HG03139 (cell line): ENCODE measurements around the gene ODC1.

ENCODE experiments used
- ATAC-seq: cut with Tn5 transposase; IDR thresholded peaks from one replicate; pipeline ENCODE4 v1.9.1; 2021; ENCODE audit not compliant: unreplicated experiment

ODC1 gene

DNA sequence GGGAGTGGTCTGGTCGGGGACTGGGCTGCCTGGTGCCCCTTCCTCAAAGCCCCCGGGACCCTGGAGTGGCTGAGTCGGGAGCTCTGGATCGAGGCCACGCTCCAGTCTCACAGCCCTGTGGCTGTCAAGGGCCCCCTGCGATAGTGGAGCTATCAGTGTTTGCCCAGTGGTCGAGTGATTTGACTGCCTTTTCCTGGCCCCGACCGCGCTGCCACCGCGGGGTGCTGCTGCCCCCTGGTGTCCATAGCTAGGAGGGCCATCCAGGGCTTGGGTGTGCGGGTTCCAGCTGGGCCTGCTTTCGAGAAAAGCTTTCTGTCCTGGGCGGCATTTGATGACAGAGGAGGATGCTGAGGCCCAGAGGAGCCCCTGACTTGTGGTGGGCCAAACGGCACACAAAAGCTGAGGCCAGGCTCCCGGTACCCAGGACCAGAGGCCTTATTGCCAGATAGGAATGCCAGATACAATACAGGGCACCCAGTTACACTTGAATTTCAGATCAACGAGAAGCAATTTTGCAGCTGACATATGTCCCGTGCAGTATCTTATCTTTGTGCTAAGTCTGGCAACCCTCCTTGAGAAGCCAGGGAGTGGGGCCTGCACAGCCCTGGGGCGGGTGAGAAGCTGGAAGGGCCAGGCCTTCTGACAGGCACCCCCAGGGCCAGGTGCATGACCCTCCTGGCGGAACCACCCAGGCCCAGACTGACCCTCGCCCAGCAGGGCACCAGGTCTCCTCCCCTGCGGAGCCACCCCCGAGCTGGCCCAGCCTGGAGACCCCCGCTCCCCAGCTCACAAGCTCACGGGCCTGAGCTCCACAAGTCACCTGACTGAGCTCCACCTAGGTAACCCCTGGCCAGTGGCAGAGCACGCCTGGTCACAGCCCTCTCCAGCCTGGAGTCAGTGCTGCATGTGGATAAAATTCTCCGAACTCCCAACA is 13.0 kb downstream of the ODC1 start:
- ATAC-seq = peak; percentile 64

- ATAC-seq = no peak
These were observed 13.9 kb downstream of the ODC1 start for GRCh38 chr2:10433947-10434885.

GRCh38 chr2:10433264-10433946 is 14.7 kb downstream of the ODC1 start:
- ATAC-seq = no peak

DNA sequence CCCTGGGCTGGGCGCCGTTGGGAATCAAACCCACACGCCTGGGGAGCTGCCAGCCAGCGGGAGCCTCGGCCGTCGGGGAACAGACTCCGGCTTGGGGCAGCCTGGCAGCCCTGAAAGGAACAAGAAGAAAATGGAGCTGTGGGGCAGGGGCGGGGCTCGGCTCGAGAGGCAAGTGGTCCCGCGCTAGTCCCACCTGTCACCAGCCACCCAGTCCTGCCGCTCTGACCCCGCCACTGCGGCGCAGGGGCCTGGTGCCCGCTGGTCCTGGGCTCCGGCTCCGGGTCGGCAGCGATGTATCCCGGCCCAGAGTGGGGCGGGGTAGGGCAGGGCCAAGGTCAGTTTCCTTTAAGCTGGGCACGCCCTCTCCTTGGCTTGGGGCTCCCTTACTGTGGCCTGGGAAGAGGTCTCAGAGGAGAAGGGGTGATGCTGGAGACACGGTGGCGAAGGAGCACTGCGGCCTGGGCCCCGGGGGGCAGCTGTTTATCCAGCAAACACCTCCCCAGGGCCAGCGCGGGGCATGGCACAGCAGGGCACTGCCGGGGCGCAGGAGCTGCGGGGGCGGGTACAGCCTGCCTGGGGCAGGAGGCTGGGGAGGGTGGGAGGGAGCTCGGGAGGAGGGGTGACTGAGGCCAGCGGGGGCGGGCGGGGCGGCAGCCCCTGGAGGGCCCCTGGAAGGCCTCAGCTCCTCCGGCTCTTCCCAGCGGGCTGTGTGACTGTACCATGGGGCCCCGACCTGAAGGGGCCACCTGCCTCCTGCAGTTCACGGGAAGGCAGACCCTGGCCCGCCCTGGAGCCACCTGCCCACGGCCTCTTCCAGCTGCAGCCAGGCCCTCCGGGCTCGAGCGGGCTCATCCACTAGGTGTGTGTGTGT is 15.6 kb downstream of the ODC1 start:
- no peak for ATAC-seq

DNA sequence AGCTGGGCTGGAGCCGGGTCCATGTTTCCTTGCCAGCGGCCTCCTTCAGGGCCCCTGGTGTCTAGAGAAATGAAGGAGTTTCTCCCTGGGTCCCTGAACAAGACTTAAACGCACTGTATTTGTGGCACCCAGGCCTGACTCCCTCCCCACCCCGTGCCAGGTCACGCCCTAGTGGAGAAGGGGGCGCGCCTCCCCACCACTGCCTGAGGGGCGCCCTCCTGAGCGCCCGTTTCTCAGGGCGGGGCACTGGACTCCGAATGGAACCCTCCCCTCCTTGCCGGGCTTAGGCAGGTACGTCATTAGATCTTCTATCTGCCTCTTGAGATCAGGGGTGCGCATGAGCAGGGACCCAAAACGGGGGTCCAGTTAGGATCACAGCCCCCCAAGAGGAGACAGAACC is 16.3 kb downstream of the ODC1 start:
- no peak for ATAC-seq

- ATAC-seq = no peak
These were observed 17.1 kb downstream of the ODC1 start for GRCh38 chr2:10430886-10431622.

- ATAC-seq = no peak
These were observed 19.2 kb downstream of the ODC1 start for GRCh38 chr2:10428924-10429323.

DNA sequence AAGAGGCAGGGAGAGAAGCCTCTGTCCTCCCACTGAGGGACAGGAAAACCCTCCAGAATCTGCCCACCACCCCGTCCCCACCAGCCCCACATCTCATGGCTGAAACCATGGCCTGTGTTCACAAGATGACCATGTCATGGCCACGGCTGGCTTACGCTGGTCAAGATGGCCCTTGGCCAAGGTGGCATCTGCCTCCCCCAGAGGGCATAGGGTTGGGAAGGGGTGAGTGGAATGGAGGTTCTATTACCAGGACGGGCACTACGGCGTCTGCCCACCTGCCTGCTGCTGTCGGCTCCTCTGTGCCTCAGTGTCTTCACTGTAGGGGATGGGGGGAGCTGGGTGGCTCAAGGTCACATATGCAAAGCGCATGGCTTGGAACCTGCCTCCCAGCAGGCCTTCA is 19.8 kb downstream of the ODC1 start:
- no peak for ATAC-seq

- no peak for ATAC-seq
These were observed 20.5 kb downstream of the ODC1 start for GRCh38 chr2:10427618-10427949.

- no peak for ATAC-seq
These were observed 21.2 kb downstream of the ODC1 start for GRCh38 chr2:10426726-10427617.

DNA sequence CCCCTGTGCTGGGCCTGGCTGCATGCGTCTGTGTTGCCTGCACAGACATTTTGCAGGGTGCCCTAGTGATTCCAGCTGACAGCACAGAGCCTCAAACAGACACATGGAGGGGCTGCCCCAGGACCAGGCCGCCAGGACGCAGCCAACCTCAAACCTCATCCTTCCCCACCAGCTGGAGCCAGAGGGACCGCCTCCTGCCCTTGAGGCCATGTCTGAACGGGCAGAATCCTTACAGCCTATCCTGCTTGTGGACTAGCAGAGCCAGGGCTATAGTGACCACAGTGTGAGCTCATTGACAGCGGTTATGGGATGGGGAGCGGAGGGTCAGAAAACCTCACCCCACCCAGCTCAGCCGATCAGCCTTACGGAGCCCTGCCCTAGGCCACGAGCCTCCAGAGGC is 22.4 kb downstream of the ODC1 start:
- no peak for ATAC-seq

GRCh38 chr2:10424916-10425505 is 23.1 kb downstream of the ODC1 start:
- no peak for ATAC-seq

DNA sequence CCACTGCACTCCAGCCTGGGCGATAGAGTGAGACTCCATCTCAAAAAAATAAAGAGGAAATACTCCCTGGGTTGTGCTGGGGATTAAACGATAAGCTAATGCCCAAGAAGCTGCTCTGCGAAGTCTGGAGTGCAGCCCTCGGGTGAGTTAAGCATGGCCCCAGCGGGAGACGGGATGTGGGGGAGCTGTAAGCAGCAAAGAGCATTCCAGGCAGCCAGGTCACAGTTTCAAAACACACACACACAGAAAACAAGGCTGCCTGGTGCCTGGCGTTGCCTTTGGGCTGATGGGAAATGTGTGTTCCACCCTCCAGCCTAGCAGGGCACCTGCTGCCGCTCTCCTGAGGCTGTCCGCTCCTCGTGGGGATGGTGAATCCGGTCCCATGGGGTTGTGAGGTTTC is 24.1 kb downstream of the ODC1 start:
- no peak for ATAC-seq

GRCh38 chr2:10423400-10423774 is 24.7 kb downstream of the ODC1 start:
- ATAC-seq = no peak

- no peak for ATAC-seq
These were observed 25.3 kb downstream of the ODC1 start for GRCh38 chr2:10422732-10423399.

DNA sequence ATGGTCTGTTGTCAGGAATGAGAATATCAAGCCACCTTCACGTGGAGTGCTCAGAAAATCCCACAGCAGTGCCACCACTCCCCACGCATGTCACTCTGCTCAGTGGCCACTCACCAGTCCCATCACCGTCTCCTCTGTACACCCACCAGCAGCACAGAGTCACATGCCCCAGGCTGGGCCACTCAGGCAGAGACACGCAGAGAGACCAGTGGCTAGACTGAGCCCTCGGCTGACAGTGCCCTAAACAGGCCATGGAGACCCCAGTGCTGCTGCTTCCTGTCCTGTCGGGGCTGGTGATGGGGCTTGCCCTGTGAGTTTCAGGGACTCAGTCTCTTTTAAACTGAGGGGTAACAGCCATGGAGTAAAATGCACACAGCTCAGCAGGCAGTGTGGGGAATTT is 25.9 kb downstream of the ODC1 start:
- ATAC-seq = no peak

DNA sequence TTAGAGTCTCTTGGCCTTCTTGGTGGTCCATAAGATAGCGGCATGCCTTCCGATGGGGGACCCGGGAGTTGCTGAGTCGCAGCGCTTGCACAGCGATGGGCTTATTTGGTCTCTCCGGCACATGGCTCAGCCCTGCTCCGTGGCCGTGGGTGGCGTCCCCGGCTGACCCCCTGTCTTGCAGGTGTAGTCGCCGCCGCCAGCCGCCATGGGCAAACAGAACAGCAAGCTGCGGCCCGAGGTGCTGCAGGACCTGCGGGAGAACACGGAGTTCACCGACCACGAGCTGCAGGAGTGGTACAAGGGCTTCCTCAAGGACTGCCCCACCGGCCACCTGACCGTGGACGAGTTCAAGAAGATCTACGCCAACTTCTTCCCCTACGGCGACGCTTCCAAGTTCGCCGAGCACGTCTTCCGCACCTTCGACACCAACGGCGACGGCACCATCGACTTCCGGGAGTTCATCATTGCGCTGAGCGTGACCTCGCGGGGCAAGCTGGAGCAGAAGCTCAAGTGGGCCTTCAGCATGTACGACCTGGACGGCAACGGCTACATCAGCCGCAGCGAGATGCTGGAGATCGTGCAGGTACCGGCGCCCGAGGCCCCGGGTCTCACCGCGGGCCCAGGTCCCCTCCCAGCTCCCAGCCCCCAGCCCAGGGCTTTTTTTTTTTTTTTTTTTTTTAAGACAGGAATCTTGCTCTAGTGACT is 28.4 kb downstream of the ODC1 start:
- ATAC-seq = no peak
